ENCODE data around the gene ADAMTSL1.

The ADAMTSL1 gene

DNA sequence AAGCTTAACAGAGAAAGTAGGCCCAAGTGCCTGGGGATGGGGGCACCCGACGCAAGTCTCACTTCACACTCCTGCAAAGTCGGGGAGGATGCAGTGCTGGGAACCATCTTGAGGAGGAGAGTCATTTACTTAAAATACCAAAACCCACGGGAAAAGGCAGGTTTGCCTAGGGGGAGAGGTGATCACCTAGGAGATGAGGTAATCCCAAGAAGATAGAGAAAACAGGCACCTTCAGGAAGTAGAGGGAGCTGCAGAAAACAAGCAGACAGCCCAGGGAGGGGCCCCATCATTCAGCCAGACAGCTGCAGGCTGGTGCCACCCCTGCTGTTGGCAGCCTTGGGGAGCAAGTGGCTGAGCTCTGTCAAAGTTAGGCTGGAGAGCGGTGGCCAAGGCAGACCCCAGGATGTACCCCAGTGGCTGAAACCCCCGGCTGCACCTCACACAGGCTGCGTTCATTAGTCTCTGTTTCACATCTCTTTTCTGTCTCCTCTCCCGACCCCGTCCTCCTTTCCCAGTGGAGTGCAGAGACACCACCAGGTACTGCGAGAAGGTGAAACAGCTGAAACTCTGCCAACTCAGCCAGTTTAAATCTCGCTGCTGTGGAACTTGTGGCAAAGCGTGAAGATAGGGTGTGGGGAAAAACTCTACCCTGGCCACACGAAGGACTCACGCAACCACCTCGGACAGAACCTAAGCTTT lies 434.1 kb downstream of the ADAMTSL1 start:
- Histone ChIP-seq H3K27me3 (ENCODE audit: insufficient read depth, poor library complexity, severe bottlenecking) (no peaks in the 10 kb centered on the region), H3K27ac (replicated peaks) (no peak overlapping the region), H3K4me3 (replicated peaks; ENCODE audit: insufficient read depth, low read length) (no peak overlapping the region)
- no peak for TF ChIP-seq SPI1 (IDR thresholded peaks at IDR 0.05; ENCODE audit: borderline replicate concordance, low read depth)
- TF ChIP-seq GABPA (IDR thresholded peaks at IDR 0.05; ENCODE audit: low read depth) = no peak
- TF ChIP-seq POLR2AphosphoS5 (IDR thresholded peaks at IDR 0.05; ENCODE audit: low read depth) = no peak
- TF ChIP-seq, protein P1, sequence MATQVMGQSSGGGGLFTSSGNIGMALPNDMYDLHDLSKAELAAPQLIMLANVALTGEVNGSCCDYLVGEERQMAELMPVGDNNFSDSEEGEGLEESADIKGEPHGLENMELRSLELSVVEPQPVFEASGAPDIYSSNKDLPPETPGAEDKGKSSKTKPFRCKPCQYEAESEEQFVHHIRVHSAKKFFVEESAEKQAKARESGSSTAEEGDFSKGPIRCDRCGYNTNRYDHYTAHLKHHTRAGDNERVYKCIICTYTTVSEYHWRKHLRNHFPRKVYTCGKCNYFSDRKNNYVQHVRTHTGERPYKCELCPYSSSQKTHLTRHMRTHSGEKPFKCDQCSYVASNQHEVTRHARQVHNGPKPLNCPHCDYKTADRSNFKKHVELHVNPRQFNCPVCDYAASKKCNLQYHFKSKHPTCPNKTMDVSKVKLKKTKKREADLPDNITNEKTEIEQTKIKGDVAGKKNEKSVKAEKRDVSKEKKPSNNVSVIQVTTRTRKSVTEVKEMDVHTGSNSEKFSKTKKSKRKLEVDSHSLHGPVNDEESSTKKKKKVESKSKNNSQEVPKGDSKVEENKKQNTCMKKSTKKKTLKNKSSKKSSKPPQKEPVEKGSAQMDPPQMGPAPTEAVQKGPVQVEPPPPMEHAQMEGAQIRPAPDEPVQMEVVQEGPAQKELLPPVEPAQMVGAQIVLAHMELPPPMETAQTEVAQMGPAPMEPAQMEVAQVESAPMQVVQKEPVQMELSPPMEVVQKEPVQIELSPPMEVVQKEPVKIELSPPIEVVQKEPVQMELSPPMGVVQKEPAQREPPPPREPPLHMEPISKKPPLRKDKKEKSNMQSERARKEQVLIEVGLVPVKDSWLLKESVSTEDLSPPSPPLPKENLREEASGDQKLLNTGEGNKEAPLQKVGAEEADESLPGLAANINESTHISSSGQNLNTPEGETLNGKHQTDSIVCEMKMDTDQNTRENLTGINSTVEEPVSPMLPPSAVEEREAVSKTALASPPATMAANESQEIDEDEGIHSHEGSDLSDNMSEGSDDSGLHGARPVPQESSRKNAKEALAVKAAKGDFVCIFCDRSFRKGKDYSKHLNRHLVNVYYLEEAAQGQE (IDR thresholded peaks at IDR 0.05; ENCODE audit: insufficient replicate concordance, low read depth) = no peak
- TF ChIP-seq, protein P2, sequence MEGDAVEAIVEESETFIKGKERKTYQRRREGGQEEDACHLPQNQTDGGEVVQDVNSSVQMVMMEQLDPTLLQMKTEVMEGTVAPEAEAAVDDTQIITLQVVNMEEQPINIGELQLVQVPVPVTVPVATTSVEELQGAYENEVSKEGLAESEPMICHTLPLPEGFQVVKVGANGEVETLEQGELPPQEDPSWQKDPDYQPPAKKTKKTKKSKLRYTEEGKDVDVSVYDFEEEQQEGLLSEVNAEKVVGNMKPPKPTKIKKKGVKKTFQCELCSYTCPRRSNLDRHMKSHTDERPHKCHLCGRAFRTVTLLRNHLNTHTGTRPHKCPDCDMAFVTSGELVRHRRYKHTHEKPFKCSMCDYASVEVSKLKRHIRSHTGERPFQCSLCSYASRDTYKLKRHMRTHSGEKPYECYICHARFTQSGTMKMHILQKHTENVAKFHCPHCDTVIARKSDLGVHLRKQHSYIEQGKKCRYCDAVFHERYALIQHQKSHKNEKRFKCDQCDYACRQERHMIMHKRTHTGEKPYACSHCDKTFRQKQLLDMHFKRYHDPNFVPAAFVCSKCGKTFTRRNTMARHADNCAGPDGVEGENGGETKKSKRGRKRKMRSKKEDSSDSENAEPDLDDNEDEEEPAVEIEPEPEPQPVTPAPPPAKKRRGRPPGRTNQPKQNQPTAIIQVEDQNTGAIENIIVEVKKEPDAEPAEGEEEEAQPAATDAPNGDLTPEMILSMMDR (IDR thresholded peaks at IDR 0.05; ENCODE audit: insufficient read depth, low read length) = no peak
- DNase-seq (ENCODE audit: low read depth in 1 of 2, low spot score in 1 of 2) = no peak

DNA sequence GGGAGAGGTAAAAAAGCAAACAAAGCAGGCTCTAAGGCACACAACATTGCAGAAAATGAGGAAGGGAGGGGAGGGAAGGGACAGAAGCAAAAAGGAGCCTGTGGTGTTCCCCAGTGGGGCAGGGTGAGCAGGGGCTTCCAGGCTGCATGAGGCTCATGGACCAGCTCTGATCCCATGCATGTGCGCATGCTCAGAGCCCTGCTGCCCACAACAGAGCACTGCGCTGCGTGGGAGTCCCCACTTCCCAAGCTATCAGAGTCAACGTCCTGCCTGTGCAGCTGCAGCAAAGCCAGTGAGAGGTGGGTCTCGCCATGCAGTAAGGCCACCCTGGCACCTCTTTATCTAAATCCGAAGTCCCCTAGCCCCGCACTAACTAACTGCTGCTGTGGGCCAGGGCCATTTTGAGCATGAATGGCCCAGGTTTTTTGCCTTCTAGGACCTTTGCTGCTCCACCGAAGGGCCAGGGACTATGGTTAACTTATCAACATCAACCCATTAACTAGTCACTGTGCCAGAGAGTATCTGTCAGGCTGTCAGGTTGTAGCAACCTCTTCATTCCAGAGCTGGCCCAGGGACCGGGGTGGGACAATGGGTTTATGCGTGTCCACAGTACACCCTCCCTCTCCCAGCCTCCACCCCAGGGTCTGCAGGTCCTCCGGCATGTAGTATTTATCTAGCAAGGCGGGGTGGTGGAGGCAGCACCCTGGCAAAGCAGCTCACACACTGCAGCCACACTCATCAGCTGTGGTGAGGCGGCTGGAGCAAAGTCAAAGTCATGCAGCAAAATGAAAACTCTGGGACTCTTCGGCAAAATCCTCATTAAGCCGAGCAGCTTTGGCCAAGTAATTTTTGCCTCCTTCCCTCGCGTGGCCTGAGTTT lies 435.4 kb downstream of the ADAMTSL1 start:
- Histone ChIP-seq H3K27ac (replicated peaks) (no peak overlapping the region), H3K4me3 (replicated peaks; ENCODE audit: insufficient read depth, low read length) (no peak overlapping the region), H3K27me3 (ENCODE audit: insufficient read depth, poor library complexity, severe bottlenecking) (no peaks in the 10 kb centered on the region)
- DNase-seq (ENCODE audit: low read depth in 1 of 2, low spot score in 1 of 2) = no peak
- no peak for TF ChIP-seq POLR2AphosphoS5 (IDR thresholded peaks at IDR 0.05; ENCODE audit: low read depth)
- no peak for TF ChIP-seq SPI1 (IDR thresholded peaks at IDR 0.05; ENCODE audit: borderline replicate concordance, low read depth)
- TF ChIP-seq, protein P1 (IDR thresholded peaks at IDR 0.05; ENCODE audit: insufficient replicate concordance, low read depth) = no peak
- TF ChIP-seq GABPA (IDR thresholded peaks at IDR 0.05; ENCODE audit: low read depth) = no peak
- TF ChIP-seq, protein P2 (IDR thresholded peaks at IDR 0.05; ENCODE audit: insufficient read depth, low read length) = no peak

DNA sequence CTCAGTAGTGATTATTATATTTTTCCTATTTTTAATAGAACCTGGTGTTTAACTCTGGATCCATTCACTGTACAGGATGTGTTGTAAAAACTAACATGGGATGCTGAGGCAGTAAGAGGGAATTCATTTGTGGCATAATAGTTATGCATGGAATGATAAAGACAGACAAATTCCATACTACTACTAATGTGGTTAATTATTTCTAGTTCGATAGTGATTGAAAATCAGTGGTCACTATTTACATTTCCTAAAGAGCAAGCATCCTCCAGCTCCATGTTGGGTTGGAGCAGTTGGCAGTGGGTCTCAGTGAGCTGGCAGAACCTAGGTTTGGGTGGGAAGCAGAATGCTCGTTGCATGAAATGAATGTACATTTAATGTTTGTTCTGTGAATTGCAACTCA lies 436.5 kb downstream of the ADAMTSL1 start:
- H3K27me3 ChIP-seq (ENCODE audit: insufficient read depth, poor library complexity, severe bottlenecking) = no peaks in the 10 kb centered on the region
- no peak overlapping the region for H3K4me3 ChIP-seq (replicated peaks; ENCODE audit: insufficient read depth, low read length)
- no peak for DNase-seq (ENCODE audit: low read depth in 1 of 2, low spot score in 1 of 2)
- TF ChIP-seq POLR2AphosphoS5 (IDR thresholded peaks at IDR 0.05; ENCODE audit: low read depth) = no peak
- TF ChIP-seq GABPA (IDR thresholded peaks at IDR 0.05; ENCODE audit: low read depth) = no peak
- TF ChIP-seq, protein P1 (IDR thresholded peaks at IDR 0.05; ENCODE audit: insufficient replicate concordance, low read depth) = no peak
- no peak for TF ChIP-seq SPI1 (IDR thresholded peaks at IDR 0.05; ENCODE audit: borderline replicate concordance, low read depth)
- TF ChIP-seq, protein P2 (IDR thresholded peaks at IDR 0.05; ENCODE audit: insufficient read depth, low read length) = no peak
- no peak overlapping the region for H3K27ac ChIP-seq (replicated peaks)

All from HL-60 (cell line).